ENCODE data around the gene CANT1.

- TF ChIP-seq CTCF (IDR thresholded peaks at IDR 0.05; ENCODE audit: low read depth, low read length) = no peak
- TF ChIP-seq EZH2phosphoT487 (IDR thresholded peaks at IDR 0.05; ENCODE audit: low read depth) = no peak
Measured at GRCh38 chr17:79047291-79047920, 37.8 kb upstream of the CANT1 start.

All from OCI-LY3 (cell line).